HG02623 (cell line): ENCODE results near the gene MACROD2.

Experiments used
- ATAC-seq: cut with Tn5 transposase; IDR thresholded peaks from one replicate; pipeline ENCODE4 v1.9.1; 2021; ENCODE audit warnings: moderate library complexity; ENCODE audit not compliant: unreplicated experiment

MACROD2 gene

GRCh38 chr20:15619816-15620215 lies 1624.5 kb downstream of the MACROD2 start:
- ATAC-seq = no peak

GRCh38 chr20:15622368-15622767 lies 1627.1 kb downstream of the MACROD2 start:
- ATAC-seq = no peak

GRCh38 chr20:15623215-15623614 lies 1627.9 kb downstream of the MACROD2 start:
- ATAC-seq = no peak

- no peak for ATAC-seq
Observed at GRCh38 chr20:15625981-15626380, 1630.7 kb downstream of the MACROD2 start.

GRCh38 chr20:15627089-15627488 lies 1631.8 kb downstream of the MACROD2 start:
- no peak for ATAC-seq

GRCh38 chr20:15627501-15627903 lies 1632.2 kb downstream of the MACROD2 start:
- no peak for ATAC-seq

GRCh38 chr20:15628851-15629353 lies 1633.6 kb downstream of the MACROD2 start:
- no peak for ATAC-seq

GRCh38 chr20:15630360-15630759 lies 1635.0 kb downstream of the MACROD2 start:
- no peak for ATAC-seq

- ATAC-seq = no peak
Observed at GRCh38 chr20:15632680-15633079, 1637.4 kb downstream of the MACROD2 start.

GRCh38 chr20:15634102-15634501 lies 1638.8 kb downstream of the MACROD2 start:
- no peak for ATAC-seq

- ATAC-seq = no peak
Observed at GRCh38 chr20:15637546-15637945, 1642.2 kb downstream of the MACROD2 start.

- no peak for ATAC-seq
Observed at GRCh38 chr20:15637950-15638754, 1642.8 kb downstream of the MACROD2 start.

GRCh38 chr20:15638816-15639215 lies 1643.5 kb downstream of the MACROD2 start:
- no peak for ATAC-seq

- no peak for ATAC-seq
Observed at GRCh38 chr20:15639839-15640238, 1644.5 kb downstream of the MACROD2 start.

GRCh38 chr20:15642109-15642508 lies 1646.8 kb downstream of the MACROD2 start:
- no peak for ATAC-seq

GRCh38 chr20:15642676-15643075 lies 1647.4 kb downstream of the MACROD2 start:
- ATAC-seq = no peak

- no peak for ATAC-seq
Observed at GRCh38 chr20:15643713-15644112, 1648.4 kb downstream of the MACROD2 start.

- no peak for ATAC-seq
Observed at GRCh38 chr20:15645816-15646215, 1650.5 kb downstream of the MACROD2 start.

GRCh38 chr20:15653396-15654207 lies 1658.3 kb downstream of the MACROD2 start:
- ATAC-seq = no peak

GRCh38 chr20:15654208-15654649 lies 1658.9 kb downstream of the MACROD2 start:
- peak; percentile 100 for ATAC-seq

GRCh38 chr20:15655295-15655874 lies 1660.1 kb downstream of the MACROD2 start:
- ATAC-seq = no peak
